ENCODE measurements around the gene RAPSN. TPM values are rescaled to one million over a fixed set of nuclear protein-coding genes. Genes with fewer than 3 reads are reported as not detected.
A peak's percentile ranks its signal among the peaks of the same experiment; 100 is the strongest.

RAPSN gene
- total and polyA plus RNA-seq, 2 donors (not counting 3 experiments of a cell fraction or from before 2014, with no cell fraction given): 0.18 to 1.6 TPM

GRCh38 chr11:47408598-47409439 lies 40.1 kb downstream of the RAPSN start:
- Histone ChIP-seq H3K79me2 (ENCODE audit: control insufficient read depth, insufficient read depth, low read length) (peaks cover 25% of the 10 kb centered on the region), H2AFZ (ENCODE audit: low read depth, low read length) (no peak overlapping the region), H3K27ac (ENCODE audit: insufficient read depth, low read depth, low read length) (peak overlapping the region; percentile 90), H3K36me3 (ENCODE audit: control insufficient read depth in 2 of 2, extremely low read depth in 1 of 2, insufficient read depth in 2 of 2, low read length in 2 of 2) (peaks cover 5 to 17% of the 10 kb centered on the region in 2 experiments), H3K9me3 (replicated peaks; ENCODE audit: control insufficient read depth, insufficient read depth, low read length) (no peaks in the 10 kb centered on the region), H3K4me1 (ENCODE audit: control insufficient read depth, extremely low read depth, insufficient read depth, low read length) (peaks cover 29% of the 10 kb centered on the region), H3K4me3 (replicated peaks in 1 of 3; ENCODE audit: insufficient read depth in 1 of 3, low read depth in 1 of 3, low read length in 3 of 3) (peak overlapping the region; percentile 46 to 91 (median 72)), H3K9ac (replicated peaks; ENCODE audit: extremely low read depth, insufficient read depth, low read length) (peak overlapping the region; percentile 94), H3K4me2 (ENCODE audit: insufficient read depth, low read length) (peak overlapping the region; percentile 68), H3K27me3 (ENCODE audit: control insufficient read depth in 2 of 2, insufficient read depth in 2 of 2, low read length in 2 of 2) (no peaks in the 10 kb centered on the region), H3K9me1 (replicated peaks; ENCODE audit: control insufficient read depth, extremely low read depth, insufficient read depth, low read length) (no peaks in the 10 kb centered on the region), H4K20me1 (replicated peaks; ENCODE audit: control insufficient read depth, extremely low read depth, insufficient read depth, low read length) (no peaks in the 10 kb centered on the region)
- TF ChIP-seq MYC (IDR thresholded peaks at IDR 0.05; ENCODE audit: low read depth, low read length) (peak; percentile 59), MAX (IDR thresholded peaks at IDR 0.05; ENCODE audit: insufficient read depth, insufficient read length) (no peak), EZH2 (IDR thresholded peaks at IDR 0.05; ENCODE audit: borderline replicate concordance, low read depth, low read length, severe bottlenecking) (no peak), FOS (IDR thresholded peaks at IDR 0.05; ENCODE audit: borderline replicate concordance, insufficient read depth, low read length) (peak; percentile 54), POLR2AphosphoS5 (IDR thresholded peaks at IDR 0.05; ENCODE audit: insufficient read depth, low read depth, low read length) (peak; percentile 65)
- dilution Hi-C loops (cut with MboI; ENCODE audit: extremely low pct_ligation_motif_present, low sequenced_read_pairs) (no loop called here), intact Hi-C loops (cut with micrococcal nuclease) (loop anchor here (1.0 to 5.0 kb wide), 8 partner anchors 15 to 232 kb away; partner anchors contain the start of gene CELF1)
- peak; percentile 93 for FAIRE-seq
- DNase-seq (ENCODE audit: low read depth, low spot score): peak; percentile 84
- POLR2A ChIA-PET: interaction anchor here (0.6 to 1.0 kb wide), 2 partner anchors 14 to 230 kb away, joined by 4 read pairs; no protein-coding TSS in a partner anchor
- CTCF ChIA-PET: interaction anchor here (1.0 to 7.4 kb wide), 5 partner anchors 9 to 54 kb away, joined by 3 to 148 read pairs (median 4); no protein-coding TSS in a partner anchor
- TSS peak; percentile 63 for BruUV-seq (replicated peaks)

All from endothelial cell of umbilical vein (primary cell).